Smooth muscle cell (in vitro differentiated cells): ENCODE data around the gene RRAS2. TPM values are rescaled to one million over a fixed set of nuclear protein-coding genes. Genes with fewer than 3 reads are reported as not detected.

Experiments used
- DNase-seq: peaks from one replicate; lab custom pipeline; 2025; ENCODE audit not compliant: unreplicated experiment; lab: John Stamatoyannopoulos, UW
- H2AFZ ChIP-seq: fragments of 200-600 bp; sonication (generic); 2 replicates; pipeline ENCODE4 v1.6.0; 2016; ENCODE audit warnings: antibody characterized with exemption, low read depth, mild to moderate bottlenecking
- H3F3A ChIP-seq: fragments of 200-600 bp; sonication (generic); 2 replicates; pipeline ENCODE4 v1.6.0; 2017; ENCODE audit warnings: antibody characterized with exemption, low read depth
- H3K27ac ChIP-seq: fragments of 200-600 bp; sonication (generic); 2 replicates; pipeline ENCODE4 v1.5.1; 2016; ENCODE audit warnings: low read depth, mild to moderate bottlenecking
- H3K27me3 ChIP-seq: fragments of 200-600 bp; sonication (generic); 2 replicates; pipeline ENCODE4 v1.6.1; 2016; ENCODE audit warnings: low read depth, mild to moderate bottlenecking
- H3K36me3 ChIP-seq: fragments of 200-600 bp; sonication (generic); 2 replicates; pipeline ENCODE4 v1.5.1; 2016; ENCODE audit warnings: low read depth
- H3K4me1 ChIP-seq: fragments of 200-600 bp; sonication (generic); 2 replicates; pipeline ENCODE4 v1.5.1; 2016; ENCODE audit warnings: low read depth
- H3K4me2 ChIP-seq: fragments of 200-600 bp; sonication (generic); 2 replicates; pipeline ENCODE4 v1.6.0; 2016; ENCODE audit warnings: mild to moderate bottlenecking
- H3K4me3 ChIP-seq: fragments of 200-600 bp; sonication (generic); 2 replicates; pipeline ENCODE4 v1.5.1; 2016; ENCODE audit warnings: mild to moderate bottlenecking
- H3K79me2 ChIP-seq: fragments of 200-600 bp; sonication (generic); 2 replicates; pipeline ENCODE4 v1.6.0; 2016; ENCODE audit warnings: low read depth, mild to moderate bottlenecking
- H3K9ac ChIP-seq: fragments of 200-600 bp; sonication (generic); 2 replicates; pipeline ENCODE4 v1.6.0; 2016; ENCODE audit warnings: low read depth
- H3K9me3 ChIP-seq: fragments of 200-600 bp; sonication (generic); replicated peaks from 2 replicates; pipeline ENCODE4 v1.5.1; 2016; ENCODE audit warnings: low read depth
- H4K20me1 ChIP-seq: fragments of 200-600 bp; sonication (generic); 2 replicates; pipeline ENCODE4 v1.6.0; 2016; ENCODE audit warnings: low read depth
- CTCF ChIP-seq: fragments of 200-600 bp; sonication (generic); IDR thresholded peaks from 2 replicates; pipeline ENCODE4 v1.5.1; 2017; ENCODE audit warnings: borderline replicate concordance, mild to moderate bottlenecking, antibody characterized with exemption; ENCODE audit not compliant: insufficient read depth, poor library complexity, severe bottlenecking
- WGBS: methylation state at CpG from one replicate; pipeline ENCODE4 v1.1.7; 2016; ENCODE audit warnings: low lambda C conversion rate; 5-methylcytosine and 5-hydroxymethylcytosine counted together
- polyA plus RNA-seq: library from polyadenylated mRNA; unstranded; fragments of >200 nt; fragmentation: Nextera tagmentation; extraction: Ambion mirVana; gene quantifications from 2 replicates; pipeline ENCODE4 v1.2.1, GENCODE V29; 2016
- total RNA-seq: library from RNA; depleted of rRNA; stranded (reverse); fragments of >200 nt; gene quantifications from 2 replicates; pipeline ENCODE4 v1.2.3, GENCODE V29; 2014

The RRAS2 gene
- total and polyA plus RNA-seq, 2 experiments from 2014 or later: 27.3 to 53.6 TPM

DNA sequence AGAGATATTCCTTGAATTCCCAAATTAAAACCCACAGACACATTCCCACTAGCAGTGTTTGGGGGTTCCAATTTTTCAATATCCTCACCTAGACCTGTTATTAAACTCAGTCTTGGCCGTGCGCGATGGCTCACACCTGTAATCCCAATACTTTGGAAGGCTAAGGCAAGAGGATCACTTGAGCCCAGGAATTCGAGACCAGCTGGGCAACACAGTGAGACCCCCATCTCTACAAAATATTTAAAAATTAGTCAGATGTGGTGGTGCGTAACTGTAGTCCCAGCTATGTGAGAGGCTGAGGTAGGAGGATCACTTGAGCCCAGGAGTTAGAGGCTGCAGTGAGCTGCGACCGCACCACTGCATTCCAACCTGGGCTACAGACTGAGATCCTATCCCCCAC, 53.3 kb downstream of the RRAS2 start:
- H3K27me3 ChIP-seq: no peaks in the 10 kb centered on the region
- peaks cover 88% of the 10 kb centered on the region for H4K20me1 ChIP-seq
- no peaks in the 10 kb centered on the region for H3K36me3 ChIP-seq
- 98% methylated on average over 7 of the region's 7 CpGs for WGBS
- peaks cover 13% of the 10 kb centered on the region for H3K4me1 ChIP-seq
- H3K79me2 ChIP-seq: peaks cover 40% of the 10 kb centered on the region
- H3F3A ChIP-seq: no peaks in the 10 kb centered on the region
- H3K27ac ChIP-seq: no peak overlapping the region
- DNase-seq: no peak
- no peak overlapping the region for H3K4me2 ChIP-seq
- no peak overlapping the region for H3K9ac ChIP-seq
- H3K4me3 ChIP-seq: no peak overlapping the region
- no peak for TF ChIP-seq CTCF
- H2AFZ ChIP-seq: no peak overlapping the region
- no peaks in the 10 kb centered on the region for H3K9me3 ChIP-seq

DNA sequence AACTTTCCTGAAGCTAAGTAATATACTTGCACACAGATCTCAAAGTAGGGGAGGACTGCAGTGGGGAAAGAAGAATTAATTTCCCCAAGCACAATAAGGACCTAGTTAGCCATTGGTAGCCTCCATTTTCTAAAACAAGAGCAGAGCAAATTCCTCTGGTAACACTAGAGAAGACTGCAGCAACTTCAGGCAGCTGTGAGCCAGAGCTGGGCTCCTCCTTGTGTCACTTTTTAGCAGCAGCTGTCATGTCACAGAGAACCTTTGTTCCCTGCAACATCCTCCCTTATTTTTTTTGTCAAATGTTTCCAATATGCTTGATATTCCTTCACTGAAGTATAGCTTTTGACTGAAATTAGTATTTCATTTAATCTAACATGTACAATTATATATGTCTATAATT, 54.4 kb downstream of the RRAS2 start:
- Histone ChIP-seq H3K27me3 (no peaks in the 10 kb centered on the region), H3K4me1 (peaks cover 11% of the 10 kb centered on the region), H3F3A (no peaks in the 10 kb centered on the region), H3K36me3 (no peaks in the 10 kb centered on the region), H3K4me2 (no peak overlapping the region), H3K9me3 (no peaks in the 10 kb centered on the region), H4K20me1 (peaks cover 88% of the 10 kb centered on the region), H3K79me2 (peaks cover 37% of the 10 kb centered on the region), H2AFZ (no peak overlapping the region), H3K27ac (no peak overlapping the region), H3K4me3 (no peak overlapping the region), H3K9ac (no peak overlapping the region)
- TF ChIP-seq CTCF: no peak
- DNase-seq: no peak

DNA sequence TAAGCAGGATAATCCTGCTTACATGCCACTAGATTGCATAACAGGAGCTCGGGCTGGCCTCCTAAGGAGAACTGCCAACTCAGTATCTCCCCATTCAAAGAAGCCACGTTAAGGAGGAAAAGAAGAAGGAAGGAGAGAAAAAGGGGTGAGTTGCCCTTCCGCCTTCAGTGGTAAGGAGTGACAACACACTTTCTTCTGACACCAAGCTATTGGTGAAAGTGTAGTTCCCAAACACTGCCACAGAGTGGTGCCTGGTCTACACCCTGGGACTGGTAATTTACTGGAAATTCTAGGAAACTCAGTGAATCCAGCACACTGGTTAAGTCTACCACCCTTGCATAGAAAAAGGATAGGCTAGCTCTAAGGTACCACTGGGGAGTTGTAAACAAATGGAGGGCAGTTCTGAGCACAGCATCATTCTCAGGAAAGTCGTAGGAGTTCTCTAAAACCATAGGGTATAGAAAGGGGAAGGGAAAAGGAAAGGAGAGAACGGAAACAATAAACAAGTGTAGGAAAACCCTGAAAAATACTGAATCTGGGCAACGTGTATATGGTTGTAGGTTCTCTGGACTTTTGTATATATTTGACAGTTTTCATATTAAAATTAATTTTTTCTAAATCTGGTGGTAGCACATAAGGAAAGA, 58.2 kb downstream of the RRAS2 start:
- H3K4me1 ChIP-seq: peaks cover 6% of the 10 kb centered on the region
- H3K79me2 ChIP-seq: peaks cover 50% of the 10 kb centered on the region
- no peak overlapping the region for H3K27ac ChIP-seq
- H3K4me2 ChIP-seq: peak overlapping the region; percentile 49
- TF ChIP-seq CTCF: peak; percentile 61
- WGBS: 43% methylated on average over 6 of the region's 6 CpGs
- H3K9me3 ChIP-seq: no peaks in the 10 kb centered on the region
- H2AFZ ChIP-seq: no peak overlapping the region
- H3K4me3 ChIP-seq: no peak overlapping the region
- DNase-seq: no peak
- peaks cover 84% of the 10 kb centered on the region for H4K20me1 ChIP-seq
- H3K36me3 ChIP-seq: no peaks in the 10 kb centered on the region
- H3F3A ChIP-seq: no peaks in the 10 kb centered on the region
- no peak overlapping the region for H3K9ac ChIP-seq
- no peaks in the 10 kb centered on the region for H3K27me3 ChIP-seq

GRCh38 chr11:14299921-14300320, 59.1 kb downstream of the RRAS2 start:
- Histone ChIP-seq H3K27ac (no peak overlapping the region), H3K9ac (no peak overlapping the region), H3F3A (no peaks in the 10 kb centered on the region), H3K36me3 (no peaks in the 10 kb centered on the region), H3K4me2 (no peak overlapping the region), H3K4me1 (peaks cover 6% of the 10 kb centered on the region), H3K79me2 (peaks cover 50% of the 10 kb centered on the region), H4K20me1 (peaks cover 75% of the 10 kb centered on the region), H3K4me3 (no peak overlapping the region), H3K27me3 (no peaks in the 10 kb centered on the region), H3K9me3 (no peaks in the 10 kb centered on the region), H2AFZ (no peak overlapping the region)
- DNase-seq: no peak
- no peak for TF ChIP-seq CTCF
- WGBS: 87% methylated on average over 1 of the region's 1 CpG
